HepG2 (cell line): ENCODE data around the gene PTCRA. TPM values are rescaled to one million over a fixed set of nuclear protein-coding genes. Genes with fewer than 3 reads are reported as not detected.

Experiments used
- ATAC-seq: fragments of 200-7000 bp; cut with Tn5 transposase; 3 replicates; pipeline ENCODE4 v1.9.1; 2020; ENCODE audit warnings: mild to moderate bottlenecking, moderate library complexity
- BruUV-seq: library from RNA; stranded (reverse); fragments of 400-500 nt; replicated peaks from 2 replicates; lab custom pipeline; 2021; lab: Mats Ljungman, UMichigan
- CTCF ChIA-PET: fragments of 300-600 bp; formaldehyde crosslinking; extraction: SDS; loops from one replicate; lab custom pipeline; 2021; ENCODE audit warnings: low total read pairs, inconsistent platforms, low intra/inter-chr PET ratio; lab: Yijun Ruan, JAX
- POLR2A ChIA-PET: fragments of 350-600 bp; sonication (Branson Sonifier 250); formaldehyde crosslinking; loops from one replicate; lab custom pipeline; 2020; ENCODE audit warnings: antibody characterized with exemption, inconsistent platforms; lab: Yijun Ruan, JAX
- DNase-seq: peaks from one replicate; pipeline ENCODE4 v3.0.0-alpha.2; 2015; ENCODE audit warnings: low spot score
- FAIRE-seq: peaks from 3 replicates; lab custom pipeline; 2011; peaks lifted over from hg19 to GRCh38; lab: Jason Lieb, UNC
- H2AFZ ChIP-seq: one replicate; pipeline ENCODE4 v1.6.1; 2011; ENCODE audit warnings: low read length, inconsistent platforms
- H3K27ac ChIP-seq: fragments of 300-600 bp; 3 replicates; pipeline ENCODE4 v1.8.0; 2011; ENCODE audit warnings: mixed run types, mild to moderate bottlenecking, mixed read lengths, low read length, inconsistent platforms; ENCODE audit not compliant: insufficient read depth; ENCODE audit errors: extremely low read length
- H3K27me3 ChIP-seq, 2 experiments: fragments of 200-600 bp in 1 of 2; 2 replicates in 1 of 2; 3 replicates in 1 of 2; pipeline versions ENCODE4 v1.6.0 to v1.8.0; 2011; ENCODE audit warnings: low read length in 2 of 2, mild to moderate bottlenecking in 2 of 2, moderate library complexity in 2 of 2, inconsistent platforms in 1 of 2; ENCODE audit not compliant: insufficient read depth in 2 of 2, control insufficient read depth in 1 of 2
- H3K36me3 ChIP-seq, 2 experiments: fragments of 200-600 bp in 1 of 2; replicated peaks in 1 of 2; 2 replicates in 1 of 2; 3 replicates in 1 of 2; pipeline versions ENCODE4 v1.5.1 to v1.8.0; 2011; ENCODE audit warnings: low read length in 2 of 2, inconsistent platforms in 1 of 2; ENCODE audit not compliant: insufficient read depth in 2 of 2, control insufficient read depth in 1 of 2
- H3K4me1 ChIP-seq: 2 replicates; pipeline ENCODE4 v1.5.1; 2012; ENCODE audit warnings: low read length, inconsistent platforms; ENCODE audit not compliant: insufficient read depth
- H3K4me2 ChIP-seq: 2 replicates; pipeline ENCODE4 v1.6.0; 2011; ENCODE audit warnings: low read depth, low read length, inconsistent platforms
- H3K4me3 ChIP-seq, 3 experiments: fragments of 200-600 bp in 1 of 3; sonication (generic), shearing (Covaris generic) in 1 of 3; replicated peaks in 1 of 3; 2 replicates each; pipeline ENCODE4 v1.5.1; 2011 to 2016; ENCODE audit warnings: low read length in 3 of 3, inconsistent platforms in 2 of 3, low read depth in 2 of 3, mild to moderate bottlenecking in 2 of 3, control low read depth in 1 of 3, mixed read lengths in 1 of 3; ENCODE audit not compliant: insufficient read depth in 1 of 3
- H3K79me2 ChIP-seq: one replicate; pipeline ENCODE4 v1.6.1; 2011; ENCODE audit warnings: low read length, inconsistent platforms; ENCODE audit not compliant: insufficient read depth
- H3K9ac ChIP-seq: 2 replicates; pipeline ENCODE4 v1.6.0; 2011; ENCODE audit warnings: mild to moderate bottlenecking, low read depth, low read length, inconsistent platforms; ENCODE audit not compliant: insufficient read depth
- H3K9me3 ChIP-seq: 2 replicates; pipeline ENCODE4 v1.5.1; 2012; ENCODE audit warnings: mild to moderate bottlenecking, low read length
- H4K20me1 ChIP-seq: 2 replicates; pipeline ENCODE4 v1.6.0; 2011; ENCODE audit warnings: inconsistent platforms, mild to moderate bottlenecking, low read length, moderate library complexity; ENCODE audit not compliant: insufficient read depth
- DR1 ChIP-seq: sonication (generic); formaldehyde crosslinking; IDR thresholded peaks from 2 replicates; pipeline ENCODE4 v1.8.0; 2021; ENCODE audit warnings: mild to moderate bottlenecking, missing genetic modification reagents, inconsistent platforms
- KAT2B ChIP-seq: fragments of 150-350 bp; IDR thresholded peaks from 2 replicates; pipeline ENCODE4 v1.6.1; 2014; ENCODE audit warnings: low read depth, low read length, borderline replicate concordance
- KDM5B ChIP-seq: sonication (generic); formaldehyde crosslinking; IDR thresholded peaks from 2 replicates; pipeline ENCODE4 v1.4.0; 2020; ENCODE audit warnings: missing genetic modification reagents, mild to moderate bottlenecking, borderline replicate concordance
- MTF1 ChIP-seq: sonication (generic); formaldehyde crosslinking; IDR thresholded peaks from 2 replicates; pipeline ENCODE4 v1.5.0; 2020; ENCODE audit warnings: missing genetic modification reagents
- PITX1 ChIP-seq: sonication (generic); formaldehyde crosslinking; IDR thresholded peaks from 2 replicates; pipeline ENCODE4 v1.5.1; 2020; ENCODE audit warnings: mild to moderate bottlenecking, missing genetic modification reagents
- POGZ ChIP-seq: sonication (generic); formaldehyde crosslinking; IDR thresholded peaks from 2 replicates; pipeline ENCODE4 v1.4.0; 2020; ENCODE audit warnings: mild to moderate bottlenecking, missing genetic modification reagents
- RNF219 ChIP-seq: sonication (generic); formaldehyde crosslinking; IDR thresholded peaks from 2 replicates; pipeline ENCODE4 v1.5.0; 2020; ENCODE audit warnings: mild to moderate bottlenecking, missing genetic modification reagents
- SP5 ChIP-seq: IDR thresholded peaks from 2 replicates; pipeline ENCODE4 v1.6.1; 2016; ENCODE audit warnings: low read depth, borderline replicate concordance
- THAP8 ChIP-seq: sonication (generic); formaldehyde crosslinking; IDR thresholded peaks from 2 replicates; pipeline ENCODE4 v1.5.1; 2020; ENCODE audit warnings: missing genetic modification reagents, mild to moderate bottlenecking, borderline replicate concordance
- WIZ ChIP-seq: sonication (generic); formaldehyde crosslinking; IDR thresholded peaks from 2 replicates; pipeline ENCODE4 v1.5.1; 2020; ENCODE audit warnings: mild to moderate bottlenecking, missing genetic modification reagents
- ZBTB25 ChIP-seq: IDR thresholded peaks from 2 replicates; pipeline ENCODE4 v1.6.1; 2018; ENCODE audit warnings: missing genetic modification reagents
- ZBTB42 ChIP-seq: sonication (generic); formaldehyde crosslinking; IDR thresholded peaks from 2 replicates; pipeline ENCODE4 v1.5.0; 2020; ENCODE audit warnings: mild to moderate bottlenecking, missing genetic modification reagents
- ZNF10 ChIP-seq: sonication (generic); formaldehyde crosslinking; IDR thresholded peaks from 2 replicates; pipeline ENCODE4 v1.4.0; 2020; ENCODE audit warnings: mild to moderate bottlenecking, low read depth, missing genetic modification reagents, borderline replicate concordance
- ZNF558 ChIP-seq: sonication (generic); formaldehyde crosslinking; IDR thresholded peaks from 2 replicates; pipeline ENCODE4 v1.9.0; 2022; ENCODE audit warnings: mild to moderate bottlenecking, missing genetic modification reagents, borderline replicate concordance
- ZNF660 ChIP-seq: sonication (generic); formaldehyde crosslinking; IDR thresholded peaks from 2 replicates; pipeline ENCODE4 v1.5.1; 2020; ENCODE audit warnings: mild to moderate bottlenecking, low read depth, missing genetic modification reagents, borderline replicate concordance
- WGBS: methylation state at CpG from one replicate; pipeline ENCODE4 v1.1.6; 2017; ENCODE audit warnings: low lambda C conversion rate; 5-methylcytosine and 5-hydroxymethylcytosine counted together
- in situ Hi-C: cut with HindIII; loops from 2 replicates; pipeline ENCODE4 v1.10.0; 2017; ENCODE audit warnings: low pct_unique_long_range_greater_than_20kb; ENCODE audit not compliant: extremely low pct_ligation_motif_present
- intact Hi-C: fragments of 100-400 bp; cut with micrococcal nuclease; formaldehyde crosslinking; loops from one replicate; pipeline ENCODE4 v1.10.0; 2022; ENCODE audit not compliant: unreplicated experiment
- polyA plus RNA-seq, 8 experiments: library from polyadenylated mRNA; depleted of rRNA in 3 of 8; stranded (reverse) in 7 of 8; unstranded in 1 of 8; fragments of >200 nt; fragmentation: Illumina TruSeq in 4 of 8; extraction: Trizol in 4 of 8; gene quantifications; 2 replicates each; pipeline versions ENCODE4 v1.2.1 to v1.2.3, GENCODE V29; 2011 to 2016; ENCODE audit warnings: low read depth in 4 of 8, missing spikeins in 1 of 8, mixed read lengths in 1 of 8; ENCODE audit not compliant: insufficient read depth in 1 of 8
- total RNA-seq, 5 experiments: library from RNA; depleted of rRNA; stranded (reverse); fragments of >200 nt; fragmentation: Illumina TruSeq; extraction: Trizol; gene quantifications; 2 replicates each; pipeline ENCODE4 v1.2.3, GENCODE V29; 2016; ENCODE audit warnings: low read depth in 1 of 5

PTCRA gene
- total and polyA plus RNA-seq, 2 of the 13 experiments (the other 11 are each of a cell fraction or from before 2014, with no cell fraction given), result not detected

- Histone ChIP-seq H3K27me3 (no peaks in the 10 kb centered on the region), H3K4me1 (peaks cover 47% of the 10 kb centered on the region), H3K9ac (no peak overlapping the region), H3K9me3 (no peaks in the 10 kb centered on the region), H3K4me3 (no peak overlapping the region), H3K27ac (no peak overlapping the region), H3K36me3 (0 out of 5 replicates have a peak, but pooled peaks cover 0 to 1% of the 10 kb centered on the region in 2 experiments), H3K79me2 (no peaks in the 10 kb centered on the region), H4K20me1 (no peaks in the 10 kb centered on the region), H3K4me2 (no peak overlapping the region), H2AFZ (no peak overlapping the region)
- FAIRE-seq, result no peak
- ATAC-seq, result no peak
- intact Hi-C loops, result no loop called here
- ChIA-PET CTCF (no interaction called here), POLR2A (interaction anchor here (1.0 to 3.4 kb wide), 4 partner anchors 11 to 92 kb away, joined by 3 to 38 read pairs (median 4); partner anchors contain the start of genes CNPY3, PEX6 and PPP2R5D)
- WGBS, result 98% methylated on average over 5 of the region's 12 CpGs
- in situ Hi-C loops, result no loop called here
- no TSS peak for BruUV-seq
- no peak for TF ChIP-seq ZNF558
- TF ChIP-seq KDM5B (CRISPR knock-in tag), result no peak
- TF ChIP-seq ZNF660 (CRISPR knock-in tag), result no peak
- no peak for TF ChIP-seq SP5 (CRISPR knock-in tag)
- no peak for TF ChIP-seq KAT2B
- TF ChIP-seq ZNF10, result no peak
- DNase-seq, result no peak
These were observed 52.4 kb downstream of the PTCRA start for GRCh38 chr6:42968126-42968701.

GRCh38 chr6:42968783-42969182 is 52.9 kb downstream of the PTCRA start:
- 87% methylated on average over 4 of the region's 4 CpGs for WGBS
- TF ChIP-seq RNF219 (no peak), ZBTB25 (CRISPR knock-in tag) (no peak), ZBTB42 (CRISPR knock-in tag) (no peak), THAP8 (CRISPR knock-in tag) (no peak), MTF1 (no peak), DR1 (no peak), POGZ (CRISPR knock-in tag) (no peak), WIZ (CRISPR knock-in tag) (0 out of 2 replicates have a peak, but pooled peaks have one; percentile 58), PITX1 (CRISPR knock-in tag) (no peak)

More at GRCh38 chr6:42968783-42969182, 52.9 kb downstream of the PTCRA start:
- DNase-seq (no peak), ATAC-seq (no peak), FAIRE-seq (no peak)
- Histone ChIP-seq H3K27me3 (no peaks in the 10 kb centered on the region), H3K79me2 (no peaks in the 10 kb centered on the region), H3K4me3 (no peak overlapping the region), H3K9me3 (no peaks in the 10 kb centered on the region), H2AFZ (no peak overlapping the region), H3K4me1 (peaks cover 47% of the 10 kb centered on the region), H3K27ac (peak overlapping the region; percentile 53), H4K20me1 (no peaks in the 10 kb centered on the region), H3K4me2 (no peak overlapping the region), H3K9ac (no peak overlapping the region), H3K36me3 (0 out of 5 replicates have a peak, but pooled peaks cover 0 to 1% of the 10 kb centered on the region in 2 experiments)
- no TSS peak for BruUV-seq
- ChIA-PET POLR2A (interaction anchor here (1.0 to 3.4 kb wide), 4 partner anchors 10 to 92 kb away, joined by 3 to 38 read pairs (median 3); partner anchors contain the start of genes PEX6 and PPP2R5D), CTCF (no interaction called here)
- intact Hi-C loops (no loop called here), in situ Hi-C loops (no loop called here)
